ENCODE data around the gene DEFB128. TPM values are rescaled to one million over a fixed set of nuclear protein-coding genes. Genes with fewer than 3 reads are reported as not detected.

The DEFB128 gene
- polyA plus RNA-seq, 3 donors = not detected

DNA sequence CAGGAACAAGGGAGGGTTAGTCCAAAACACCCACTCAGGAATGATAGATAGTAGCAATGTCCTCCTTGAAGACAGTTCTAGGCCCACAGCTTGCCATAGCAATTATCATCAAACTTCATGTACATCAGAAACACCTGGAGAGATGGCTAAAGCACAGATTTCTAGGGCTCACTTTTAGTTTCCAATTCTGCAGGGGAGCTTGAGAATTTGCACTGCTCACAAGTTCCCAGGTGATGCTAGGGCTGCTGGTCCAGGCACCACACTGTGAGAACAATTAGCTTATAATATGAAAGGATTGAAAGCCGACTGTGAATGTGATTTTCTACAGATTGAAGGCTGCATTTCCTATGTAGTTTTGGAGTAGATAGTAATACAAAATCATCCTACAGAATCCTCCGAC is 43.6 kb downstream of the DEFB128 start:
- intact Hi-C loops (cut with micrococcal nuclease) = no loop called here
- WGBS (ENCODE audit: insufficient coverage) = no CpG with 5 or more reads among the region's 2 CpGs
- Mint-ChIP-seq H3K27me3 (ENCODE audit: low read depth in 3 of 3) (peaks cover 9 to 32% (median 26%) of the 10 kb centered on the region in 3 donors), H3K4me1 (no peaks in the 10 kb centered on the region), H3K4me3 (no peak overlapping the region), H3K9me3 (peaks cover 0 to 6% (median 0%) of the 10 kb centered on the region in 7 donors), H3K36me3 (no peaks in the 10 kb centered on the region), H3K27ac (no peak overlapping the region)
- no peak for DNase-seq
- no peak overlapping the region for H3K4me3 ChIP-seq (replicated peaks in 1 of 3; ENCODE audit: low read depth in 2 of 3, low read length in 3 of 3)
- TF ChIP-seq, protein P1, sequence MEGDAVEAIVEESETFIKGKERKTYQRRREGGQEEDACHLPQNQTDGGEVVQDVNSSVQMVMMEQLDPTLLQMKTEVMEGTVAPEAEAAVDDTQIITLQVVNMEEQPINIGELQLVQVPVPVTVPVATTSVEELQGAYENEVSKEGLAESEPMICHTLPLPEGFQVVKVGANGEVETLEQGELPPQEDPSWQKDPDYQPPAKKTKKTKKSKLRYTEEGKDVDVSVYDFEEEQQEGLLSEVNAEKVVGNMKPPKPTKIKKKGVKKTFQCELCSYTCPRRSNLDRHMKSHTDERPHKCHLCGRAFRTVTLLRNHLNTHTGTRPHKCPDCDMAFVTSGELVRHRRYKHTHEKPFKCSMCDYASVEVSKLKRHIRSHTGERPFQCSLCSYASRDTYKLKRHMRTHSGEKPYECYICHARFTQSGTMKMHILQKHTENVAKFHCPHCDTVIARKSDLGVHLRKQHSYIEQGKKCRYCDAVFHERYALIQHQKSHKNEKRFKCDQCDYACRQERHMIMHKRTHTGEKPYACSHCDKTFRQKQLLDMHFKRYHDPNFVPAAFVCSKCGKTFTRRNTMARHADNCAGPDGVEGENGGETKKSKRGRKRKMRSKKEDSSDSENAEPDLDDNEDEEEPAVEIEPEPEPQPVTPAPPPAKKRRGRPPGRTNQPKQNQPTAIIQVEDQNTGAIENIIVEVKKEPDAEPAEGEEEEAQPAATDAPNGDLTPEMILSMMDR (IDR thresholded peaks at IDR 0.05) = no peak
- no peaks in the 10 kb centered on the region for H3K9me3 ChIP-seq (replicated peaks in 1 of 2; ENCODE audit: control insufficient read depth in 1 of 2, insufficient read depth in 1 of 2, low read length in 2 of 2)
- H3K4me2 ChIP-seq (replicated peaks; ENCODE audit: extremely low read depth, low read length, poor library complexity, severe bottlenecking) = no peak overlapping the region
- peaks cover 17 to 29% of the 10 kb centered on the region in 2 donors for H3K27me3 ChIP-seq (ENCODE audit: control insufficient read depth in 2 of 2, insufficient read depth in 2 of 2, low read length in 2 of 2)
- no peaks in the 10 kb centered on the region for H4K20me1 ChIP-seq (ENCODE audit: insufficient read depth, low read length)
- H3K27ac ChIP-seq (ENCODE audit: low read depth in 1 of 2, low read length in 2 of 2) = no peak overlapping the region
- H3K36me3 ChIP-seq (replicated peaks in 1 of 2; ENCODE audit: control insufficient read depth in 1 of 2, insufficient read depth in 2 of 2, low read length in 2 of 2) = no peaks in the 10 kb centered on the region
- H3K9ac ChIP-seq (ENCODE audit: insufficient read depth, low read length, poor library complexity, severe bottlenecking) = no peak overlapping the region
- H2AFZ ChIP-seq (ENCODE audit: insufficient read depth, low read depth, low read length, poor library complexity, severe bottlenecking) = no peak overlapping the region
- no peaks in the 10 kb centered on the region for H3K79me2 ChIP-seq (ENCODE audit: insufficient read depth, low read length)
- H3K4me1 ChIP-seq (ENCODE audit: control insufficient read depth in 1 of 2, insufficient read depth in 2 of 2, low read length in 2 of 2) = no peaks in the 10 kb centered on the region

DNA sequence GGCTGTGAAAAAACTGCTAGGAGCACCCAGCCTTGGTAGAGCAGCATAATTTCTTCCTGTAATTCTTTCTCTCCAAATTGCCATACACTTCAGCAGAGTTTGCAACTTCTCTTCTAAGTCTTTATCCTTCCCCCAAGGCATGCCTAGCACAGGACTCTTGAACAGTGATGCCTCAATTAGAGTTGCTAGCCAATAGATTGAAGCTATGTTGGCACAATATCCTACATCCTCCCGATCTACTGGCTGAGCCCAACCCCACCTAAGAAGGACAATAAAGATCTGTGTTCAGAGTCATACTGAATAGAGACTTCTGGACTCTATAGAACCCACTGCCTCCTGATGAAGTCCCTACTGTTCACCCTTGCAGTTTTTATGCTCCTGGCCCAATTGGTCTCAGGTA is 47.2 kb downstream of the DEFB128 start, which contains the start of gene DEFB126:
Gene DEFB126 (plus strand): TSS at position 301 of the 400 bp plus-strand sequence. CDS start 39 bp downstream, at position 340.
- Mint-ChIP-seq H3K9me3 (peaks cover 2 to 11% (median 6%) of the 10 kb centered on the region in 7 donors), H3K27me3 (ENCODE audit: low read depth in 3 of 3) (peaks cover 12 to 32% (median 29%) of the 10 kb centered on the region in 3 donors), H3K4me1 (no peaks in the 10 kb centered on the region), H3K36me3 (no peaks in the 10 kb centered on the region), H3K4me3 (no peak within 1 kb of the TSS), H3K27ac (peak within 1 kb of the TSS in 1 of 7 donors; percentile 3)
- no peaks in the 10 kb centered on the region for H4K20me1 ChIP-seq (ENCODE audit: insufficient read depth, low read length)
- H3K79me2 ChIP-seq (ENCODE audit: insufficient read depth, low read length) = no peaks in the 10 kb centered on the region
- H3K36me3 ChIP-seq (replicated peaks in 1 of 2; ENCODE audit: control insufficient read depth in 1 of 2, insufficient read depth in 2 of 2, low read length in 2 of 2) = no peaks in the 10 kb centered on the region
- H3K9me3 ChIP-seq (replicated peaks in 1 of 2; ENCODE audit: control insufficient read depth in 1 of 2, insufficient read depth in 1 of 2, low read length in 2 of 2) = peaks cover 6% of the 10 kb centered on the region in 2 donors
- no peaks in the 10 kb centered on the region for H3K4me1 ChIP-seq (ENCODE audit: control insufficient read depth in 1 of 2, insufficient read depth in 2 of 2, low read length in 2 of 2)
- H3K4me3 ChIP-seq (replicated peaks in 1 of 3; ENCODE audit: low read depth in 2 of 3, low read length in 3 of 3) = no peak within 1 kb of the TSS
- intact Hi-C loops (cut with micrococcal nuclease) = no loop called here
- H3K27ac ChIP-seq (ENCODE audit: low read depth in 1 of 2, low read length in 2 of 2) = no peak within 1 kb of the TSS
- TF ChIP-seq, protein P1 (IDR thresholded peaks at IDR 0.05) = no peak
- no peak for DNase-seq
- no CpG with 5 or more reads among the region's 1 CpG for WGBS (ENCODE audit: insufficient coverage)
- H3K9ac ChIP-seq (ENCODE audit: insufficient read depth, low read length, poor library complexity, severe bottlenecking) = no peak within 1 kb of the TSS
- H2AFZ ChIP-seq (ENCODE audit: insufficient read depth, low read depth, low read length, poor library complexity, severe bottlenecking) = no peak within 1 kb of the TSS
- peaks cover 16 to 36% of the 10 kb centered on the region in 2 donors for H3K27me3 ChIP-seq (ENCODE audit: control insufficient read depth in 2 of 2, insufficient read depth in 2 of 2, low read length in 2 of 2)
- H3K4me2 ChIP-seq (replicated peaks; ENCODE audit: extremely low read depth, low read length, poor library complexity, severe bottlenecking) = no peak within 1 kb of the TSS

Other genes with a start within 250 kb of the DEFB128 start
- gene DEFB125, start 102.0 kb downstream of the DEFB128 start, polyA plus RNA-seq = not detected
- gene DEFB126, start 47.1 kb downstream of the DEFB128 start, polyA plus RNA-seq = not detected
- not detected for gene DEFB127, start 32.3 kb downstream of the DEFB128 start, polyA plus RNA-seq
- gene DEFB129, start 37.5 kb upstream of the DEFB128 start, polyA plus RNA-seq = not detected
- gene DEFB132, start 68.0 kb upstream of the DEFB128 start, polyA plus RNA-seq = not detected
- gene C20orf96, start 101.0 kb upstream of the DEFB128 start, polyA plus RNA-seq = 1 to 10 TPM in 1 of 3 donors, under 1 TPM in 2; 0.28 to 9.3 (median 0.88) TPM
- 1 to 10 TPM; 4.5 to 9.2 (median 5.6) TPM for gene ZCCHC3, start 107.9 kb upstream of the DEFB128 start, polyA plus RNA-seq
- gene SOX12, start 135.8 kb upstream of the DEFB128 start, polyA plus RNA-seq = under 1 TPM; 0.03 to 0.51 (median 0.12) TPM
- under 1 TPM; 0.09 to 0.73 (median 0.56) TPM for gene NRSN2, start 157.4 kb upstream of the DEFB128 start, polyA plus RNA-seq
- 10 to 100 TPM in 1 of 3 donors, 1 to 10 TPM in 2; 8.0 to 17.5 (median 9.4) TPM for gene TRIB3, start 191.0 kb upstream of the DEFB128 start, polyA plus RNA-seq
- 100 to 1,000 TPM in 1 of 3 donors, 10 to 100 TPM in 2; 66.8 to 110 (median 70.8) TPM for gene RBCK1, start 218.6 kb upstream of the DEFB128 start, polyA plus RNA-seq

Measured in CD14-positive monocyte (primary cell).